Suprapubic skin (tissue), 4 donors: ENCODE results near the gene CHRM2. TPM values are rescaled to one million over a fixed set of nuclear protein-coding genes. Genes with fewer than 3 reads are reported as not detected.

Experiments
- DNase-seq, 2 donors: peaks; one replicate each; pipeline ENCODE4 v3.0.0-alpha.2; 2019; ENCODE audit warnings: low spot score in 2 of 2
- H3K27ac ChIP-seq: fragments of 200-600 bp; sonication (generic); one replicate; pipeline ENCODE4 v1.5.1; 2019
- H3K27me3 ChIP-seq: fragments of 200-600 bp; sonication (generic); one replicate; pipeline ENCODE4 v1.5.1; 2019
- H3K36me3 ChIP-seq: fragments of 200-600 bp; sonication (generic); one replicate; pipeline ENCODE4 v1.5.1; 2019
- H3K4me1 ChIP-seq: fragments of 200-600 bp; sonication (generic); one replicate; pipeline ENCODE4 v1.5.1; 2019
- H3K4me3 ChIP-seq: fragments of 200-600 bp; sonication (generic); one replicate; pipeline ENCODE4 v1.5.1; 2019; ENCODE audit warnings: mild to moderate bottlenecking
- H3K9me3 ChIP-seq: fragments of 200-600 bp; sonication (generic); one replicate; pipeline ENCODE4 v1.5.1; 2019
- EP300 ChIP-seq: sonication (generic); formaldehyde crosslinking; IDR thresholded peaks from one replicate; pipeline ENCODE4 v1.6.1; 2017; ENCODE audit warnings: antibody characterized with exemption
- POLR2A ChIP-seq, 2 donors: fragments of 450-650 bp; IDR thresholded peaks; one replicate each; pipeline ENCODE4 v1.6.1; 2017; ENCODE audit warnings: antibody characterized with exemption in 2 of 2, mild to moderate bottlenecking in 2 of 2, moderate library complexity in 2 of 2
- POLR2AphosphoS5 ChIP-seq, 3 donors: sonication (generic); formaldehyde crosslinking; IDR thresholded peaks; one replicate each; pipeline ENCODE4 v1.6.1; 2017; ENCODE audit warnings: antibody characterized with exemption in 3 of 3
- WGBS: methylation state at CpG from one replicate; pipeline ENCODE4 v1.1.5; 2018; 5-methylcytosine and 5-hydroxymethylcytosine counted together
- total RNA-seq, 4 donors: library from RNA; depleted of rRNA; stranded (reverse); fragments of >200 nt; gene quantifications; one replicate each; pipeline ENCODE4 v1.1.0, GENCODE V29; 2016
- TF ChIP-seq, protein P1 (sequence below), 2 donors: fragments of 200-600 bp in 1 of 2; fragments of 450-650 bp in 1 of 2; sonication (generic) in 1 of 2; IDR thresholded peaks; one replicate each; pipeline ENCODE4 v1.5.1; 2016 to 2019; ENCODE audit warnings: antibody characterized with exemption in 2 of 2, mild to moderate bottlenecking in 1 of 2, moderate library complexity in 1 of 2

The CHRM2 gene
- total RNA-seq, 4 donors from 2014 or later, result 0.23 to 0.47 TPM; not detected in 2

DNA sequence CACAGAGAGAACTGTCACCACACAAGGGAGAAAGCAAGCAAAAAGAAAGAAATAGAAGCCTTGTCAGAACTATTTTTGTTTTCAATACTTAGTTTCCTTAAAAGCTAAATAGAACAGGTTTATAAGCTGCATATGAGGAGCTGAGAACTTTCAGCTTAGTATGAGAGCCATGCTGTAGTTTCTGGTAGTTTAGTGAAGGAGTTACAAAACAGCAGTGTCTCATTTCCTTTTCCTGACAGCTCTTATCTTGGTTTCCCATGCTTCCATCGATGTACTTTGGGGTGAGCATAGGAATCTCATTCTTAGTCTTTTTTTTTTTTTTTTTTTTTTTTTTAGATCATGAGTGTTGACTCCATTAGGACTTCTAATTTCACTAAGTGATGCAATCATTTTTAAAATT lies 8.6 kb upstream of the CHRM2 start:
- WGBS, result 48% methylated on average over 1 of the region's 1 CpG
- Histone ChIP-seq H3K27me3 (no peaks in the 10 kb centered on the region), H3K4me1 (no peaks in the 10 kb centered on the region), H3K4me3 (no peak overlapping the region), H3K36me3 (no peaks in the 10 kb centered on the region), H3K27ac (no peak overlapping the region), H3K9me3 (peaks cover 2% of the 10 kb centered on the region)
- no peak for TF ChIP-seq EP300
- TF ChIP-seq, protein P1, sequence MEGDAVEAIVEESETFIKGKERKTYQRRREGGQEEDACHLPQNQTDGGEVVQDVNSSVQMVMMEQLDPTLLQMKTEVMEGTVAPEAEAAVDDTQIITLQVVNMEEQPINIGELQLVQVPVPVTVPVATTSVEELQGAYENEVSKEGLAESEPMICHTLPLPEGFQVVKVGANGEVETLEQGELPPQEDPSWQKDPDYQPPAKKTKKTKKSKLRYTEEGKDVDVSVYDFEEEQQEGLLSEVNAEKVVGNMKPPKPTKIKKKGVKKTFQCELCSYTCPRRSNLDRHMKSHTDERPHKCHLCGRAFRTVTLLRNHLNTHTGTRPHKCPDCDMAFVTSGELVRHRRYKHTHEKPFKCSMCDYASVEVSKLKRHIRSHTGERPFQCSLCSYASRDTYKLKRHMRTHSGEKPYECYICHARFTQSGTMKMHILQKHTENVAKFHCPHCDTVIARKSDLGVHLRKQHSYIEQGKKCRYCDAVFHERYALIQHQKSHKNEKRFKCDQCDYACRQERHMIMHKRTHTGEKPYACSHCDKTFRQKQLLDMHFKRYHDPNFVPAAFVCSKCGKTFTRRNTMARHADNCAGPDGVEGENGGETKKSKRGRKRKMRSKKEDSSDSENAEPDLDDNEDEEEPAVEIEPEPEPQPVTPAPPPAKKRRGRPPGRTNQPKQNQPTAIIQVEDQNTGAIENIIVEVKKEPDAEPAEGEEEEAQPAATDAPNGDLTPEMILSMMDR (IDR thresholded peaks at IDR 0.05), result no peak
- TF ChIP-seq POLR2AphosphoS5 (IDR thresholded peaks at IDR 0.05), result no peak
- TF ChIP-seq POLR2A (IDR thresholded peaks at IDR 0.05), result no peak
- no peak for DNase-seq

DNA sequence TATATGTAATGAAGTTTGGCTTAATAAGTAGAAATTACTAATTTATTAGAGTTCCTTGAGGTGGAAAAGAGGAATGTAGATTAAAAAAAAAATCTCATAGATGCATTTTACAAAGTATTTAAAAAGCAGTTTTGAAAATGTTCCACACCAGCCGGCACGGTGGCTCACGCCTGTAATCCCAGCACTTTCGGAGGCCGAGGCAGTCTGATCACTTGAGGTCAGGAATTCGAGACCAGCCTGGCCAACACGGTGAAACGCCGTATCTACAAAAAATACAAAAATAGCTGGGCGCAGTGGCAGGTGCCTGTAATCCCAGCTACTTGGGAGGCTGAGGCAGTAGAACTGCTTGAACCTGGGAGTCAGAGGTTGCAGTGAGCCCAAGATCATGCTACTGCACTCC lies 3.2 kb upstream of the CHRM2 start:
- Histone ChIP-seq H3K27ac (no peak overlapping the region), H3K4me3 (no peak overlapping the region), H3K4me1 (peaks cover 20% of the 10 kb centered on the region), H3K27me3 (peaks cover 22% of the 10 kb centered on the region), H3K9me3 (no peaks in the 10 kb centered on the region), H3K36me3 (no peaks in the 10 kb centered on the region)
- 95% methylated on average over 10 of the region's 10 CpGs for WGBS
- no peak for TF ChIP-seq POLR2A (IDR thresholded peaks at IDR 0.05)
- TF ChIP-seq, protein P1 (IDR thresholded peaks at IDR 0.05), result no peak
- no peak for TF ChIP-seq EP300
- no peak for TF ChIP-seq POLR2AphosphoS5 (IDR thresholded peaks at IDR 0.05)
- no peak for DNase-seq

DNA sequence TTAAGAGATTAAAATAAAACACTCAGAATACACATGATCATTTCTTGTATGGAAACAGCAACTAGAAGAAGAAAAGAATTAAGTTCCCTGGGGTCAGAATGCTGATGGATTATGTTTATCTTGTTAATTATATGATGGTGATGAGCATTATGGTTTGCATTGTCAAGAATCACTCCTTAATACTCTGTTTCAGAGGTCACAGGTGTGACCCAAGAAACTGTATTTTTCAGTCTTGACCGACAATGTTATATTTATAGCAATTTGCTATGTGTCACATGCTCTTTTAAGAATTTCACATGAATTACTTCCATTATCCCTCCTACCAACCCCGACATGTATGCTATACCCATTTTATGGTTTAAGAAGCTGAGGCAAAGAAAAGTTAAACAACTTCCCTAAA lies 2.7 kb upstream of the CHRM2 start:
- H3K4me3 ChIP-seq, result no peak overlapping the region
- no peaks in the 10 kb centered on the region for H3K36me3 ChIP-seq
- H3K4me1 ChIP-seq, result peaks cover 25% of the 10 kb centered on the region
- H3K27ac ChIP-seq, result no peak overlapping the region
- WGBS, result 83% methylated on average over 2 of the region's 2 CpGs
- peaks cover 28% of the 10 kb centered on the region for H3K27me3 ChIP-seq
- no peak for TF ChIP-seq POLR2AphosphoS5 (IDR thresholded peaks at IDR 0.05)
- TF ChIP-seq POLR2A (IDR thresholded peaks at IDR 0.05), result no peak
- TF ChIP-seq EP300, result no peak
- TF ChIP-seq, protein P1 (IDR thresholded peaks at IDR 0.05), result no peak
- no peaks in the 10 kb centered on the region for H3K9me3 ChIP-seq
- DNase-seq, result no peak

DNA sequence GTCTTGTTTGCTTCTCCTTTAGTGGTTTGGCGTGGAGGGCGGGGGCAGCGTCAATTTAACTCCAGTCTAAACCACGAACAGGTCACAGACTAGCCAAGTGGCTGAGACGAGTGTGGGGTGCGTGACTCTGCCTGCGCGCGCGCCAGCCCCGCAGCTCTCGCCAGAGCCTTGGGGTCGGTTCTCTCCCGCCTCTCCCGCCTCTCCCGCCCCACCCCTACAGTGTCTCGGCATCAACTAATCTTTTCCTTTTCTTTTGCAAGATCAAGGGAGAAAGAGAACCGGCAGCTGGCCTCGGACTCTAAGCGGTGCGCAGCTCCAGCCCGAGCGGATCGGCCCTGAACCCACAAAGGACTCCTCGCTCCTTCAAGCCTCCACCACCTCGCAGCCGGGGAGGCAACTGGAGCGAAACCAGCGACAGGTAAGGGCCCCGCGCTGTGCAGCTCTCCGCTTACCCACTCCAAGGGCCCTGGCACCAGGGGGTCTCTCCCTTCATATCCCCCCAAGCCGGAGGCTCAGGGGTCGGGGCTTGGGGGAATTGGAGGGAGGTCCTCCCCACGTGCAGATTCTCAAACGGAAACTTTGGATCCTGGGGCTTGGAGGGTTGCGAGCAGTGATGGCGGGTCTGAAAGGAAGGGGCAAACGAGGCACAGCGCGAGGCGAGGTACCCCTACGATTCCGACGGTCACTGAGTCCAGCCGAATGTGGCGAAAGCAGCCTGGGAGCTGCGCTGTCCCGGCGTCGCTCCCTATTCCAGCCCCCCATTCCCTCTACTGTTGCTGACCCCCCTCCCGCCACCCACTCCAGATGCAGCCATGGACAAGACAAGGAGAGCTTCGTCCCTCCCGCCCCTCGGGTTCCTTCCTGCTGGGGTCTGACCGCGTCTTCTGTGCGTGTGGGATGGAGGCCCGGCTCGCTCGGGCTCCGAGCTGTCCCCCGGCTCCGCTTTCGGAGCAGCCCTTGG lies 829 bp downstream of the CHRM2 start:
- H3K36me3 ChIP-seq, result no peaks in the 10 kb centered on the region

More for the DNA sequence above, 829 bp downstream of the CHRM2 start:
- H3K4me3 ChIP-seq, result peak overlapping the region; percentile 37
- H3K4me1 ChIP-seq, result peaks cover 28% of the 10 kb centered on the region
- H3K27ac ChIP-seq, result no peak overlapping the region
- peaks cover 40% of the 10 kb centered on the region for H3K27me3 ChIP-seq
- TF ChIP-seq, protein P1 (IDR thresholded peaks at IDR 0.05), result no peak
- TF ChIP-seq EP300 (no peak), POLR2A (IDR thresholded peaks at IDR 0.05) (no peak), POLR2AphosphoS5 (IDR thresholded peaks at IDR 0.05) (no peak)
- DNase-seq, result no peak
- WGBS, result 2% methylated on average over 36 of the region's 65 CpGs
- no peaks in the 10 kb centered on the region for H3K9me3 ChIP-seq
